Skeletal muscle satellite cell (primary cell): ENCODE measurements around the gene FOXK2.

Experiments
- H3K27me3 ChIP-seq: 2 replicates; pipeline ENCODE4 v1.7.0; 2013; ENCODE audit warnings: low read length; ENCODE audit not compliant: control insufficient read depth, insufficient read depth
- H3K36me3 ChIP-seq: 2 replicates; pipeline ENCODE4 v1.7.0; 2013; ENCODE audit warnings: mild to moderate bottlenecking, control low read depth, low read length; ENCODE audit not compliant: insufficient read depth
- H3K4me1 ChIP-seq: 2 replicates; pipeline ENCODE4 v1.7.0; 2013; ENCODE audit warnings: low read length; ENCODE audit not compliant: control insufficient read depth, insufficient read depth
- H3K4me2 ChIP-seq: 2 replicates; pipeline ENCODE4 v1.7.0; 2013; ENCODE audit warnings: mild to moderate bottlenecking, low read length
- H3K4me3 ChIP-seq: 2 replicates; pipeline ENCODE4 v1.7.0; 2013; ENCODE audit warnings: low read length
- H3K9ac ChIP-seq: 2 replicates; pipeline ENCODE4 v1.7.0; 2013; ENCODE audit warnings: mild to moderate bottlenecking, low read depth, low read length, moderate library complexity
- H3K9me3 ChIP-seq: replicated peaks from 2 replicates; pipeline ENCODE4 v1.7.0; 2013; ENCODE audit warnings: mild to moderate bottlenecking, control low read depth, low read length

Gene FOXK2

GRCh38 chr17:82489117-82489516 is 30.4 kb upstream of the FOXK2 start:
- Histone ChIP-seq H3K9me3 (no peaks in the 10 kb centered on the region), H3K27me3 (no peaks in the 10 kb centered on the region), H3K4me1 (peaks cover 24% of the 10 kb centered on the region), H3K4me3 (no peak overlapping the region), H3K4me2 (no peak overlapping the region), H3K36me3 (peaks cover 23% of the 10 kb centered on the region), H3K9ac (no peak overlapping the region)

- no peaks in the 10 kb centered on the region for H3K27me3 ChIP-seq
Measured at GRCh38 chr17:82489851-82490511, 29.6 kb upstream of the FOXK2 start.

GRCh38 chr17:82490512-82491195 is 28.9 kb upstream of the FOXK2 start:
- H3K36me3 ChIP-seq, result peaks cover 11% of the 10 kb centered on the region
- H3K4me1 ChIP-seq, result peaks cover 26% of the 10 kb centered on the region
- no peak overlapping the region for H3K4me2 ChIP-seq
- no peak overlapping the region for H3K4me3 ChIP-seq
- H3K9me3 ChIP-seq, result no peaks in the 10 kb centered on the region
- H3K9ac ChIP-seq, result no peak overlapping the region
- no peaks in the 10 kb centered on the region for H3K27me3 ChIP-seq

More at GRCh38 chr17:82489851-82490511, 29.6 kb upstream of the FOXK2 start:
- H3K9me3 ChIP-seq, result no peaks in the 10 kb centered on the region
- H3K9ac ChIP-seq, result no peak overlapping the region
- H3K36me3 ChIP-seq, result peaks cover 17% of the 10 kb centered on the region
- H3K4me3 ChIP-seq, result no peak overlapping the region
- H3K4me1 ChIP-seq, result peaks cover 26% of the 10 kb centered on the region
- H3K4me2 ChIP-seq, result no peak overlapping the region

- Histone ChIP-seq H3K9ac (no peak overlapping the region), H3K36me3 (peaks cover 7% of the 10 kb centered on the region), H3K4me2 (no peak overlapping the region), H3K27me3 (no peaks in the 10 kb centered on the region), H3K4me3 (no peak overlapping the region), H3K9me3 (no peaks in the 10 kb centered on the region), H3K4me1 (peaks cover 26% of the 10 kb centered on the region)
Measured at GRCh38 chr17:82491196-82491530, 28.4 kb upstream of the FOXK2 start.

DNA sequence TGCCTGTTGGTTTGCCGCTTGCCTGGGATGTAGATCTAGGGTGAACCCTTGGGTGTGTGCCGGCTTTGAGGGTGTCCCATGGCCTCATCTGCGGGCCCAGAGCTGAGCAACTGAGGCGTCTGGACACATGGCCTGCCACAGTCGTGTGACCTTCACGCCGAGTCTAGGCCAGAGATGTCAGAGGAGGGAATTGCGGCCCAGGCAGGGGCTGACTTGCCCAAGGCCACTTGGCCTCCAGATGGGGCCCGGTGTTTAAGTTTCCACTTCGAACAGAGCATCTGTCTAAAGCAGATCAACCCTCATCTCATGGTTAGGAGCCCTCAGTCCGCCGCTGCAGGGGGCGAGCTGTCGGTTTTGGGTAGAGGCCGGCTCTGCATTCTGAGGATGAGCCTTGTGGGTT is 28.0 kb upstream of the FOXK2 start:
- no peak overlapping the region for H3K4me3 ChIP-seq
- no peak overlapping the region for H3K4me2 ChIP-seq
- H3K27me3 ChIP-seq, result no peaks in the 10 kb centered on the region
- no peaks in the 10 kb centered on the region for H3K9me3 ChIP-seq
- H3K4me1 ChIP-seq, result peaks cover 27% of the 10 kb centered on the region
- H3K9ac ChIP-seq, result no peak overlapping the region
- peaks cover 3% of the 10 kb centered on the region for H3K36me3 ChIP-seq

DNA sequence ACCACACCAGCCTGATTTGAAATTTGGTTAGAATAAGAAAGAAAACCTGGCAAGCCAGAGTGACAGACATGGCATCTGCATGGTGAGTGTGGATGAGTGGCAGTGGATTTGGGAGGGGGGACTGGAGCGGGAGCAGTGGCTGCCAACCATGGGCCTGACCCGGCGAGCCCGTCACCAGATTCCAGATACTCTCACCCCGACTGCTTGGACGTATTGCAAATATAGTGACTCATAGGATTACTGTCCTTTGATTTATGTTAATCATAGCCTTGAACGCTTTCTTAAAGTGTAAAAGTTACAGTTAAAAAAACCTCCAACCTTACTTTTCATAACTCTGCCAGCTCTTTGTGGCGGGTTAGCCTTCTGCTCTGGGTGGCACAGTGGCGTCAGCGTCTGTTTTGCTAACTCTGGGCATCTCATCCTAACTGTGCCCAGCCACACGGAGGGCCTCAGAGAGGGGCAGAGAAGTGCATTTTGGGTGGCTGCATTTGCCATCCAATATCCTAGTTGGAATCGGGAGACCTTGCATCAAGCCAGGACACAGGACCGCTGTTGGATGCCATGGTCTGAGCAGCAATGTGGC is 26.8 kb upstream of the FOXK2 start:
- Histone ChIP-seq H3K9ac (no peak overlapping the region), H3K9me3 (no peaks in the 10 kb centered on the region), H3K4me1 (peaks cover 34% of the 10 kb centered on the region), H3K4me2 (peak overlapping the region; percentile 53), H3K4me3 (no peak overlapping the region), H3K36me3 (peaks cover 3% of the 10 kb centered on the region), H3K27me3 (no peaks in the 10 kb centered on the region)

DNA sequence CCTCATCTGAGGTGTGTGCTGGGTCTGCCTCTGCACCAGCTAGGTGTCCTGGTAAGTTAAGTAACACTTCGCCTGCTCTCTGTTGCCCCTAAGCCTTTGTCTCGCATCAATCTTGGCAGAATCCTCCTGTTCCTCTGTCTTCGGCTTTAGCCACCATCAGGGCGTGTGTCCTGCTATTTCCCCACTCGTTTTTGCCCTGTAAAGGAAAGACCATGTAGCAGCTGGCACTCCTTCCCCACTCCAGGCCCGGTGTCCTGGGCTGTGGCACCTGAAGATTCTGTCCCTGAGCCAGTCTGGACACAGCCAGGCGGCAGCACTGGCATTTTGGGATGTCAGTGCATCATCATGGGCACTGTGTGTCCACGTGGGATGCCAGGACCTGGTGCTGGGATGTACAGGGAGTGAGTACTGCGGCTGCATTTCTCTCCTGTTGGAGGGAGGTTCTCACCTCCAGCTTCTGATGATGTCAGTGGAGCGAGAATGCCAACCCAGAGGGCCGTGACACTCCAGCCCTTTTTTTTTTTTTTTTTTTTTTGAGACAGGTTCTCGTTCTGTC is 26.2 kb upstream of the FOXK2 start:
- peak overlapping the region; percentile 53 for H3K4me2 ChIP-seq
- no peak overlapping the region for H3K9ac ChIP-seq
- peaks cover 3% of the 10 kb centered on the region for H3K36me3 ChIP-seq
- no peak overlapping the region for H3K4me3 ChIP-seq
- H3K9me3 ChIP-seq, result no peaks in the 10 kb centered on the region
- no peaks in the 10 kb centered on the region for H3K27me3 ChIP-seq
- peaks cover 35% of the 10 kb centered on the region for H3K4me1 ChIP-seq

GRCh38 chr17:82494236-82495055 is 25.1 kb upstream of the FOXK2 start:
- Histone ChIP-seq H3K4me3 (no peak overlapping the region), H3K9ac (no peak overlapping the region), H3K9me3 (no peaks in the 10 kb centered on the region), H3K4me1 (peaks cover 26% of the 10 kb centered on the region), H3K4me2 (no peak overlapping the region), H3K27me3 (no peaks in the 10 kb centered on the region), H3K36me3 (no peaks in the 10 kb centered on the region)

- H3K27me3 ChIP-seq, result peaks cover 3% of the 10 kb centered on the region
- no peak overlapping the region for H3K4me2 ChIP-seq
- H3K9ac ChIP-seq, result no peak overlapping the region
- H3K36me3 ChIP-seq, result no peaks in the 10 kb centered on the region
- H3K4me3 ChIP-seq, result no peak overlapping the region
- H3K9me3 ChIP-seq, result no peaks in the 10 kb centered on the region
- H3K4me1 ChIP-seq, result peaks cover 26% of the 10 kb centered on the region
Measured at GRCh38 chr17:82495844-82496528, 23.5 kb upstream of the FOXK2 start.

DNA sequence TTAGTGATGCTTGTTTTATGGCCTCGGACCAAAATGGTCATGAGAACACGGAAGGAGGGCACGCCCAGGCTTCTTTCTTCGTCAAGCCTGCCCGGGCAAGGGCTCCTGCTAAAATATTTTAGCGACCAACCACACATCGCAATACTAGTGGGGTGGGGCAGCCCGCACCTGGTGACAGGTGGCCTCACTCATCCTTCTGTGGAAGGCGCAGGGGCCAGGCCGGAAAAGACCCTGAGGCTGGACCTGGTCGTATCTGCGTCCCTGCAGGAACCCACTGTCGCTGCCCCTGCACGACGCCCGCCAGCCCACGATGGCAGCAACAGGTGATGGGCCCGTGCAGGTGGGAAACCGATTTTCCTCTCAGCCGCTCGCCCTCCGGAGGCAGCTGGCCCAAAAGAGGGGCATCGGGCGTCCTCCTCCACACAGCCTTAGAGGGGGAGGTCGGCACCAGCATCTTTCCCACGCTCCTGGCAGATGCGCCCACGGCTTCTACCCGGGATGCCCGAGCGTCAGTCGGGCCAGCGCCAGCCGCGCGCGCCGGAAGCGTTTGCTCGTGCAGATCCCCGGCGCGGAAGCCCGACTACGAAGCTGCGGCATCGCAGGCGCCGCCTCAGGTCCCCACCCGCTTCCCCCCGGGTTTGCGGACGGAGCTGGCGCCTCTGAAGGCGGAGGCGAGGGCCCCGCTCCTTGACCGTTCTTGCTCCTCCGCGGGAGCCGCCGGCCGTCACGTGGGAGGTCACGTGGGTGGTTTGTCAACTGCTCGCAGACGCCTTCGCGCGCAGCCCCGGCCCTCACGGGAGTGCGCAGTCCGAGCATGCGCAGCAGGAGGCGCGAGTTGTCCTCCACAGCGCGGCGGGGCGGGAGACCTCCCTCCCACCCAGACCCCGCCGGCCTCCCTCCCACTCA is 22.8 kb upstream of the FOXK2 start:
- H3K4me3 ChIP-seq, result peak overlapping the region; percentile 76
- no peaks in the 10 kb centered on the region for H3K36me3 ChIP-seq
- H3K4me2 ChIP-seq, result peak overlapping the region; percentile 90
- H3K9ac ChIP-seq, result peak overlapping the region; percentile 68
- H3K4me1 ChIP-seq, result peaks cover 26% of the 10 kb centered on the region
- H3K27me3 ChIP-seq, result peaks cover 3% of the 10 kb centered on the region
- no peaks in the 10 kb centered on the region for H3K9me3 ChIP-seq
